Fibroblast of lung (primary cell): ENCODE data around the gene MIXL1.

Source experiments
- CTCF ChIP-seq, 2 donors: IDR thresholded peaks in 1 of 2; conservative IDR thresholded peaks in 1 of 2; 1 replicate in 1 of 2; 2 replicates in 1 of 2; pipeline ENCODE4 v1.5.1; 2011 to 2012; ENCODE audit warnings: low read length in 2 of 2, control low read depth in 1 of 2, inconsistent platforms in 1 of 2, low read depth in 1 of 2, mild to moderate bottlenecking in 1 of 2
- EZH2 ChIP-seq: IDR thresholded peaks from 2 replicates; pipeline ENCODE4 v1.5.1; 2012; ENCODE audit warnings: low read length, control low read depth, mild to moderate bottlenecking; ENCODE audit errors: missing control alignments

GRCh38 chr1:226207048-226207447 is 16.4 kb upstream of the MIXL1 start:
- TF ChIP-seq CTCF (conservative IDR thresholded peaks at IDR 0.05 in 1 of 2, IDR thresholded peaks at IDR 0.05 in 1 of 2; ENCODE audit: low read depth in 1 of 2, low read length in 2 of 2) (no peak), EZH2 (no peak)
